HEK293 (cell line): Measurements from ENCODE around the gene MLLT10.
A peak's percentile ranks its signal among the peaks of the same experiment; 100 is the strongest.

Experiments
- CTCF ChIA-PET: fragments of 350-600 bp; formaldehyde crosslinking; extraction: SDS; loops from one replicate; lab custom pipeline; 2021; ENCODE audit warnings: antibody characterized with exemption; lab: Yijun Ruan, JAX
- POLR2A ChIA-PET: fragments of 300-600 bp; formaldehyde crosslinking; extraction: SDS; loops from one replicate; lab custom pipeline; 2020; ENCODE audit warnings: antibody characterized with exemption, inconsistent platforms; lab: Yijun Ruan, JAX
- H3K27ac ChIP-seq: fragments of 200-500 bp; sonication (Bioruptor generic); 2 replicates; pipeline ENCODE4 v1.5.1; 2014; ENCODE audit warnings: low read depth, low read length, control low read depth, inconsistent platforms; ENCODE audit errors: extremely low read depth
- H3K36me3 ChIP-seq, 2 experiments: fragments of 200-500 bp in 1 of 2; sonication (Bioruptor generic) in 1 of 2; 1 replicate in 1 of 2; 2 replicates in 1 of 2; pipeline ENCODE4 v1.5.1; 2014 to 2017; ENCODE audit warnings: inconsistent platforms in 2 of 2, low read length in 2 of 2; ENCODE audit not compliant: control insufficient read depth in 2 of 2, insufficient read depth in 1 of 2
- H3K4me1 ChIP-seq: fragments of 200-500 bp; sonication (Bioruptor generic); 2 replicates; pipeline ENCODE4 v1.5.1; 2014; ENCODE audit warnings: mild to moderate bottlenecking, low read length, inconsistent platforms; ENCODE audit not compliant: control insufficient read depth, insufficient read depth
- H3K4me3 ChIP-seq: 2 replicates; pipeline ENCODE4 v1.5.1; 2011; ENCODE audit warnings: low read depth, mild to moderate bottlenecking, control low read depth, low read length, moderate library complexity
- H3K9me3 ChIP-seq: fragments of 200-500 bp; sonication (Bioruptor generic); 2 replicates; pipeline ENCODE4 v1.5.1; 2014; ENCODE audit warnings: low read depth, low read length, inconsistent platforms; ENCODE audit not compliant: control insufficient read depth, insufficient read depth
- HOXD13 ChIP-seq: sonication (generic); formaldehyde crosslinking; IDR thresholded peaks from 2 replicates; pipeline ENCODE4 v1.8.0; 2022; ENCODE audit warnings: missing genetic modification reagents, borderline replicate concordance
- KLF10 ChIP-seq: fragments of 450-650 bp; IDR thresholded peaks from 2 replicates; pipeline ENCODE4 v1.5.1; 2018; ENCODE audit warnings: missing biosample characterization, mild to moderate bottlenecking, missing genetic modification characterization
- KLF9 ChIP-seq: fragments of 450-650 bp; formaldehyde crosslinking; IDR thresholded peaks from 2 replicates; pipeline ENCODE4 v1.5.1; 2016; ENCODE audit warnings: missing biosample characterization, missing genetic modification characterization, low read depth
- MZF1 ChIP-seq: fragments of 450-650 bp; formaldehyde crosslinking; IDR thresholded peaks from 2 replicates; pipeline ENCODE4 v1.5.1; 2017; ENCODE audit warnings: missing biosample characterization, missing genetic modification characterization, borderline replicate concordance
- OVOL3 ChIP-seq: fragments of 450-650 bp; formaldehyde crosslinking; IDR thresholded peaks from 2 replicates; pipeline ENCODE4 v1.5.1; 2016; ENCODE audit warnings: missing biosample characterization, missing genetic modification characterization
- REPIN1 ChIP-seq: fragments of 450-650 bp; formaldehyde crosslinking; IDR thresholded peaks from 2 replicates; pipeline ENCODE4 v1.5.1; 2017; ENCODE audit warnings: missing biosample characterization, missing genetic modification characterization, low read depth
- SP7 ChIP-seq: fragments of 450-650 bp; formaldehyde crosslinking; IDR thresholded peaks from 2 replicates; pipeline ENCODE4 v1.5.1; 2016; ENCODE audit warnings: missing biosample characterization, missing genetic modification characterization
- ZBTB1 ChIP-seq: fragments of 450-650 bp; formaldehyde crosslinking; IDR thresholded peaks from 2 replicates; pipeline ENCODE4 v1.5.1; 2016; ENCODE audit warnings: missing biosample characterization, missing genetic modification characterization
- ZNF169 ChIP-seq: fragments of 450-650 bp; formaldehyde crosslinking; IDR thresholded peaks from 2 replicates; pipeline ENCODE4 v1.5.1; 2016; ENCODE audit warnings: missing biosample characterization, missing genetic modification characterization
- ZNF324 ChIP-seq: fragments of 450-650 bp; formaldehyde crosslinking; IDR thresholded peaks from 2 replicates; pipeline ENCODE4 v1.5.1; 2016; ENCODE audit warnings: missing biosample characterization, missing genetic modification characterization
- ZNF394 ChIP-seq: fragments of 450-650 bp; formaldehyde crosslinking; IDR thresholded peaks from 2 replicates; pipeline ENCODE4 v1.5.1; 2016; ENCODE audit warnings: missing biosample characterization, missing genetic modification characterization, mild to moderate bottlenecking, moderate library complexity, borderline replicate concordance
- ZNF416 ChIP-seq: fragments of 450-650 bp; formaldehyde crosslinking; IDR thresholded peaks from 2 replicates; pipeline ENCODE4 v1.5.1; 2016; ENCODE audit warnings: missing biosample characterization, missing genetic modification characterization
- ZNF501 ChIP-seq: fragments of 450-650 bp; formaldehyde crosslinking; IDR thresholded peaks from 2 replicates; pipeline ENCODE4 v1.5.1; 2016; ENCODE audit warnings: missing biosample characterization, missing genetic modification characterization
- ZNF529 ChIP-seq: fragments of 450-650 bp; formaldehyde crosslinking; IDR thresholded peaks from 2 replicates; pipeline ENCODE4 v1.5.1; 2017; ENCODE audit warnings: missing genetic modification characterization, missing biosample characterization; ENCODE audit not compliant: insufficient replicate concordance
- ZNF555 ChIP-seq: fragments of 450-650 bp; formaldehyde crosslinking; conservative IDR thresholded peaks from 2 replicates; pipeline ENCODE4 v1.5.1; 2017; ENCODE audit warnings: missing biosample characterization, mild to moderate bottlenecking, missing genetic modification characterization, inconsistent platforms
- ZNF629 ChIP-seq: fragments of 450-650 bp; formaldehyde crosslinking; IDR thresholded peaks from 2 replicates; pipeline ENCODE4 v1.5.1; 2017; ENCODE audit warnings: missing biosample characterization, missing genetic modification characterization
- ZNF658 ChIP-seq: fragments of 450-650 bp; formaldehyde crosslinking; IDR thresholded peaks from 2 replicates; pipeline ENCODE4; 2016; ENCODE audit warnings: missing biosample characterization, missing genetic modification characterization
- ZNF791 ChIP-seq: fragments of 450-650 bp; formaldehyde crosslinking; IDR thresholded peaks from 2 replicates; pipeline ENCODE4 v1.5.1; 2016; ENCODE audit warnings: missing biosample characterization, missing genetic modification characterization
- ZSCAN16 ChIP-seq: fragments of 450-650 bp; formaldehyde crosslinking; IDR thresholded peaks from 2 replicates; pipeline ENCODE4 v1.5.1; 2016; ENCODE audit warnings: missing biosample characterization, missing genetic modification characterization
- TF ChIP-seq, protein P1 (sequence below): fragments of 450-650 bp; formaldehyde crosslinking; IDR thresholded peaks from 2 replicates; pipeline ENCODE4 v1.5.1; 2016; ENCODE audit warnings: missing biosample characterization, missing genetic modification characterization
- TF ChIP-seq, protein P2 (sequence below): fragments of 450-650 bp; formaldehyde crosslinking; IDR thresholded peaks from 2 replicates; pipeline ENCODE4 v1.5.1; 2016; ENCODE audit warnings: missing biosample characterization, missing genetic modification characterization
- TF ChIP-seq, protein P3 (sequence below): fragments of 450-650 bp; formaldehyde crosslinking; IDR thresholded peaks from 2 replicates; pipeline ENCODE4; 2016; ENCODE audit warnings: missing biosample characterization, missing genetic modification characterization
- TF ChIP-seq, protein P4 (sequence below): fragments of 450-650 bp; formaldehyde crosslinking; optimal IDR thresholded peaks from 2 replicates; pipeline ENCODE3; 2016; ENCODE audit warnings: missing biosample characterization, mild to moderate bottlenecking, missing genetic modification characterization
- TF ChIP-seq, protein P5 (sequence below): fragments of 450-650 bp; formaldehyde crosslinking; IDR thresholded peaks from 2 replicates; pipeline ENCODE4 v1.5.1; 2016; ENCODE audit warnings: missing biosample characterization, missing genetic modification characterization
- TF ChIP-seq, protein P6 (sequence below): sonication (generic); formaldehyde crosslinking; IDR thresholded peaks from 2 replicates; pipeline ENCODE4 v1.8.1; 2022; ENCODE audit warnings: mild to moderate bottlenecking, moderate library complexity, missing genetic modification reagents

The MLLT10 gene

DNA sequence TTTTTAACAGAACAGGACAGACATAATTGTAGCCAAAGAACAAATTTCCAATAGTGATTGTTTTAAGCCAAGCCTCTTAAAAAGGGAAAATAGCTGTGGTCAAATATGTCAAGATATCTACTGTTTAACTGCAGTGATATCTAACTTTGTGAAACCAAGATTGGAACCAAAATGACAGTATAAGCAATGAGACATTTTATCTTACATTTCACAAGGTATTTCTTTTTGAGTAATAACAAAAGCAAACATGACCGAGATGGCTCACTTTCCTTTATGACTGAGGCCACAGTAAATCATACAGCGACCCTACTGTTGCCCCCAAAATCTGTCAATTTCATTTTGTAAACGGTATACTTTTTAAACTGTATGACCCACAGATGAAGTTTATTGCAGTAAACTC lies 215.8 kb downstream of the MLLT10 start (continued):
- TF ChIP-seq, protein P1, sequence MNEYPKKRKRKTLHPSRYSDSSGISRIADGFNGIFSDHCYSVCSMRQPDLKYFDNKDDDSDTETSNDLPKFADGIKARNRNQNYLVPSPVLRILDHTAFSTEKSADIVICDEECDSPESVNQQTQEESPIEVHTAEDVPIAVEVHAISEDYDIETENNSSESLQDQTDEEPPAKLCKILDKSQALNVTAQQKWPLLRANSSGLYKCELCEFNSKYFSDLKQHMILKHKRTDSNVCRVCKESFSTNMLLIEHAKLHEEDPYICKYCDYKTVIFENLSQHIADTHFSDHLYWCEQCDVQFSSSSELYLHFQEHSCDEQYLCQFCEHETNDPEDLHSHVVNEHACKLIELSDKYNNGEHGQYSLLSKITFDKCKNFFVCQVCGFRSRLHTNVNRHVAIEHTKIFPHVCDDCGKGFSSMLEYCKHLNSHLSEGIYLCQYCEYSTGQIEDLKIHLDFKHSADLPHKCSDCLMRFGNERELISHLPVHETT: no peak
- TF ChIP-seq ZSCAN16 (tag by site-specific recombination) (no peak), ZBTB1 (tag by site-specific recombination) (no peak), OVOL3 (tag by site-specific recombination) (no peak)
- TF ChIP-seq, protein P2, sequence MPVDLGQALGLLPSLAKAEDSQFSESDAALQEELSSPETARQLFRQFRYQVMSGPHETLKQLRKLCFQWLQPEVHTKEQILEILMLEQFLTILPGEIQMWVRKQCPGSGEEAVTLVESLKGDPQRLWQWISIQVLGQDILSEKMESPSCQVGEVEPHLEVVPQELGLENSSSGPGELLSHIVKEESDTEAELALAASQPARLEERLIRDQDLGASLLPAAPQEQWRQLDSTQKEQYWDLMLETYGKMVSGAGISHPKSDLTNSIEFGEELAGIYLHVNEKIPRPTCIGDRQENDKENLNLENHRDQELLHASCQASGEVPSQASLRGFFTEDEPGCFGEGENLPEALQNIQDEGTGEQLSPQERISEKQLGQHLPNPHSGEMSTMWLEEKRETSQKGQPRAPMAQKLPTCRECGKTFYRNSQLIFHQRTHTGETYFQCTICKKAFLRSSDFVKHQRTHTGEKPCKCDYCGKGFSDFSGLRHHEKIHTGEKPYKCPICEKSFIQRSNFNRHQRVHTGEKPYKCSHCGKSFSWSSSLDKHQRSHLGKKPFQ (tag by site-specific recombination): no peak

DNA sequence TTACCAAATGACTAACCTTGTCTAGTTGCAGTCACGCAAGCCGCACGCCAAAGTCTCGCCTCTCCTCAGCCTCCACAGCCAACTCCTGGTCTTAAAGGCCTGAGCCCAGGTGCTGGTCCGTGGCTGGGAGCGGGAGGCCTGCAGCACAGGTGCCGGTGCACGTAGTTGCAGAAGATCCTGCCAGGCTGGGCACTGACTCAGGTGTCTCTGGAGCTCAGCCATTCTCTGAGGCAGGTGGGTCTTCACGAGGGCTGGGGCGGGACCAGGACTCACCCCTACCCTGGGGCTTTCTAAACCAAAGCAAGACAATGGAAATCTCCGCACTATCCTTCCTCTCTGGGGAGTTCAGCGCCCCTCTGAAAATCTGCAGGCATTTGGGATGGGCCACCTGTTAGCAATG lies 216.4 kb downstream of the MLLT10 start:
- H3K4me1 ChIP-seq: peaks cover 6% of the 10 kb centered on the region; the same call in 1 of the 2 replicates
- no peak overlapping the region for H3K27ac ChIP-seq
- no peaks in the 10 kb centered on the region for H3K9me3 ChIP-seq
- no peak overlapping the region for H3K4me3 ChIP-seq
- POLR2A ChIA-PET: no interaction called here
- peaks cover 0 to 3% of the 10 kb centered on the region in 2 experiments; a peak in 1 of 3 replicates for H3K36me3 ChIP-seq
- TF ChIP-seq, protein P3, sequence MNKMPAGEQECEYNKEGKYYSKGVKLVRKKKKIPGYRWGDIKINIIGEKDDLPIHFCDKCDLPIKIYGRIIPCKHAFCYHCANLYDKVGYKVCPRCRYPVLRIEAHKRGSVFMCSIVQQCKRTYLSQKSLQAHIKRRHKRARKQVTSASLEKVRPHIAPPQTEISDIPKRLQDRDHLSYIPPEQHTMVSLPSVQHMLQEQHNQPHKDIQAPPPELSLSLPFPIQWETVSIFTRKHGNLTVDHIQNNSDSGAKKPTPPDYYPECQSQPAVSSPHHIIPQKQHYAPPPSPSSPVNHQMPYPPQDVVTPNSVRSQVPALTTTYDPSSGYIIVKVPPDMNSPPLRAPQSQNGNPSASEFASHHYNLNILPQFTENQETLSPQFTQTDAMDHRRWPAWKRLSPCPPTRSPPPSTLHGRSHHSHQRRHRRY: no peak
- CTCF ChIA-PET: no interaction called here

DNA sequence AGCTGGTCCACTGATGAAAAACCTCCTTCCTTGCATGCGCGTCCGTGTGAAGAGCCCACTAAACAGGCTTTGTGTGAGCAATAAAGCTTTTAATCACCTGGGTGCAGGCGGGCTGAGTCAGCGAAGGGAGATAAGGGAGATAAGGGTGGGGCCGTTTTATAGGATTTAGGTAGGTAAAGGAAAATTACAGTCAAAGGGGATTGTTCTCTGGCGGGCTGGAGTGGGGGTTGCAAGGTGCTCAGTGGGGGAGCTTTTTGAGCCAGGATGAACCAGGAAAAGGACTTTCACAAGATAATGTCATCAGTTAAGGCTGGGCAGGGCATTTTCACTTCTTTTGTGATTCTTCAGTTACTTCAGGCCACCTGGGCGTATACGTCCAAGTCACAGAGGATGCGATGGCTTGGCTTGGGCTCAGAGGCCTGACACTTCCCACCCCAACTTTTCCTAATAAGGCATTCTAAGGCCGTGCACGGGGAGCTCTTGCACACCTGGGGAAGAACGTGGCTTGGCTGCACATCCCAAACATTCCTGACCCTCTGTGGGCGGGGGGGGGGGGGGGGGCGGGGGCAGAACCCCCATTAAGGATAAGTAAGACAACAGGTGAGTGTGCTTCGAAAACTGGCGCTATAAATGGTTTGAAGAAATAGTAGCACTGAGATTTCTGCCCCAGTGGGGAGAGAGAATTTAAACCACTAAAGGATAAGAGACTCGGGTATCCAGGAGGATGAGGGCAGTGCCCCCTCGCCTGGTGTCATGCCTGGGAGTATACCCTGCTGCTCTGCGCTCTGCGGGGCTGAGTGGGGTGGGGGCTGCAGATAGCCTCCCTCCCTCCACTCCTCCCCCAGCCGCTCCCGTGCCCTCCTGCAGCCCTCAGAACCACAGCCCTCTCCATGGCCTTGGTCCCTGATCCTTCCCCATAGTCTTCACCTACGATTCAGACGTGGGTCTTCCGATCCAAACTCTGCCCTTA lies 217.6 kb downstream of the MLLT10 start:
- CTCF ChIA-PET: interaction anchor here (0.6 to 1.0 kb wide), 4 partner anchors 20 to 597 kb away, joined by 3 to 5 read pairs (median 4); no protein-coding TSS in a partner anchor
- TF ChIP-seq ZNF555 (tag by site-specific recombination) (no peak), ZNF324 (tag by site-specific recombination) (no peak), MZF1 (tag by site-specific recombination) (peak; percentile 33; the same call in 1 of the 2 replicates), ZNF501 (peak; percentile 57; the same call in 1 of the 2 replicates), ZNF629 (tag by site-specific recombination) (peak; percentile 27; the same call in 1 of the 2 replicates), REPIN1 (tag by site-specific recombination) (no peak), KLF10 (tag by site-specific recombination) (no peak), ZNF416 (no peak), ZNF169 (no peak), ZNF791 (tag by site-specific recombination) (no peak), SP7 (tag by site-specific recombination) (peak; percentile 63; the same call in 1 of the 2 replicates), ZNF658 (tag by site-specific recombination) (no peak), ZNF394 (no peak), KLF9 (no peak), ZNF529 (tag by site-specific recombination) (no peak), HOXD13 (CRISPR knock-in tag) (no peak)
- TF ChIP-seq, protein P4, sequence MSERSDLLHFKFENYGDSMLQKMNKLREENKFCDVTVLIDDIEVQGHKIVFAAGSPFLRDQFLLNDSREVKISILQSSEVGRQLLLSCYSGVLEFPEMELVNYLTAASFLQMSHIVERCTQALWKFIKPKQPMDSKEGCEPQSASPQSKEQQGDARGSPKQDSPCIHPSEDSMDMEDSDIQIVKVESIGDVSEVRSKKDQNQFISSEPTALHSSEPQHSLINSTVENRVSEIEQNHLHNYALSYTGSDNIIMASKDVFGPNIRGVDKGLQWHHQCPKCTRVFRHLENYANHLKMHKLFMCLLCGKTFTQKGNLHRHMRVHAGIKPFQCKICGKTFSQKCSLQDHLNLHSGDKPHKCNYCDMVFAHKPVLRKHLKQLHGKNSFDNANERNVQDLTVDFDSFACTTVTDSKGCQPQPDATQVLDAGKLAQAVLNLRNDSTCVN (tag by site-specific recombination): no peak
- TF ChIP-seq, protein P5, sequence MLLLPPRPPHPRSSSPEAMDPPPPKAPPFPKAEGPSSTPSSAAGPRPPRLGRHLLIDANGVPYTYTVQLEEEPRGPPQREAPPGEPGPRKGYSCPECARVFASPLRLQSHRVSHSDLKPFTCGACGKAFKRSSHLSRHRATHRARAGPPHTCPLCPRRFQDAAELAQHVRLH (tag by site-specific recombination): no peak
- TF ChIP-seq, protein P6, sequence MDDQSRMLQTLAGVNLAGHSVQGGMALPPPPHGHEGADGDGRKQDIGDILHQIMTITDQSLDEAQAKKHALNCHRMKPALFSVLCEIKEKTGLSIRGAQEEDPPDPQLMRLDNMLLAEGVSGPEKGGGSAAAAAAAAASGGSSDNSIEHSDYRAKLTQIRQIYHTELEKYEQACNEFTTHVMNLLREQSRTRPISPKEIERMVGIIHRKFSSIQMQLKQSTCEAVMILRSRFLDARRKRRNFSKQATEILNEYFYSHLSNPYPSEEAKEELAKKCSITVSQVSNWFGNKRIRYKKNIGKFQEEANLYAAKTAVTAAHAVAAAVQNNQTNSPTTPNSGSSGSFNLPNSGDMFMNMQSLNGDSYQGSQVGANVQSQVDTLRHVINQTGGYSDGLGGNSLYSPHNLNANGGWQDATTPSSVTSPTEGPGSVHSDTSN (CRISPR knock-in tag): no peak

More for the DNA sequence above, 217.6 kb downstream of the MLLT10 start:
- Histone ChIP-seq H3K36me3 (peaks cover 0 to 3% of the 10 kb centered on the region in 2 experiments; a peak in 1 of 3 replicates), H3K9me3 (no peaks in the 10 kb centered on the region), H3K4me1 (peaks cover 6% of the 10 kb centered on the region; the same call in 1 of the 2 replicates), H3K4me3 (no peak overlapping the region), H3K27ac (no peak overlapping the region)
- POLR2A ChIA-PET: no interaction called here
